GM18951 (cell line): ENCODE results near the gene PREB.
A peak's percentile ranks its signal among the peaks of the same experiment; 100 is the strongest.

Experiments
- POLR2A ChIP-seq: IDR thresholded peaks from 4 replicates; pipeline ENCODE4 v1.6.1; 2011; ENCODE audit warnings: mild to moderate bottlenecking; ENCODE audit not compliant: insufficient read length, insufficient read depth; ENCODE audit errors: extremely low read depth
- in situ Hi-C: fragments of 300-500 bp; cut with MboI; formaldehyde crosslinking; loops from one replicate; pipeline ENCODE4 v1.12.0; 2022; ENCODE audit warnings: low sequenced_read_pairs, mixed read lengths, inconsistent platforms; ENCODE audit not compliant: unreplicated experiment

PREB gene

GRCh38 chr2:27109083-27109482 is 25.4 kb downstream of the PREB start:
- TF ChIP-seq POLR2A, result no peak
- in situ Hi-C loops, result loop anchor here (10.0 kb wide), 1 partner anchor 176 kb away; the partner anchor contains the start of gene TRIM54

GRCh38 chr2:27108221-27108620 is 26.2 kb downstream of the PREB start:
- in situ Hi-C loops, result loop anchor here (10.0 kb wide), 1 partner anchor 177 kb away; the partner anchor contains the start of gene TRIM54
- TF ChIP-seq POLR2A, result no peak

GRCh38 chr2:27105981-27106380 is 28.5 kb downstream of the PREB start:
- no peak for TF ChIP-seq POLR2A
- in situ Hi-C loops, result loop anchor here (10.0 kb wide), 1 partner anchor 179 kb away; the partner anchor contains the start of gene TRIM54

- in situ Hi-C loops, result loop anchor here (10.0 kb wide), 1 partner anchor 182 kb away; the partner anchor contains the start of gene TRIM54
These were observed 32.1 kb downstream of the PREB start for GRCh38 chr2:27102329-27102728.

GRCh38 chr2:27100036-27100435 is 34.4 kb downstream of the PREB start:
- in situ Hi-C loops, result loop anchor here (10.0 kb wide), 1 partner anchor 185 kb away; the partner anchor contains the start of gene TRIM54
- TF ChIP-seq POLR2A, result no peak

More at GRCh38 chr2:27102329-27102728, 32.1 kb downstream of the PREB start:
- TF ChIP-seq POLR2A, result no peak

- in situ Hi-C loops, result no loop called here
- no peak for TF ChIP-seq POLR2A
These were observed 35.0 kb downstream of the PREB start for GRCh38 chr2:27099334-27099955.

- TF ChIP-seq POLR2A, result no peak
- in situ Hi-C loops, result no loop called here
These were observed 37.1 kb downstream of the PREB start for GRCh38 chr2:27097341-27097740.

GRCh38 chr2:27096748-27097297 is 37.6 kb downstream of the PREB start:
- in situ Hi-C loops, result no loop called here
- no peak for TF ChIP-seq POLR2A

GRCh38 chr2:27095745-27096651 is 38.4 kb downstream of the PREB start:
- in situ Hi-C loops, result no loop called here

GRCh38 chr2:27095427-27095744 is 39.0 kb downstream of the PREB start:
- in situ Hi-C loops, result no loop called here
- no peak for TF ChIP-seq POLR2A

More at GRCh38 chr2:27095745-27096651, 38.4 kb downstream of the PREB start:
- TF ChIP-seq POLR2A, result peak; percentile 35

GRCh38 chr2:27094353-27094984 is 40.0 kb downstream of the PREB start:
- in situ Hi-C loops, result no loop called here
- no peak for TF ChIP-seq POLR2A

GRCh38 chr2:27093430-27094352 is 40.7 kb downstream of the PREB start:
- in situ Hi-C loops, result no loop called here
- no peak for TF ChIP-seq POLR2A
